H9 (cell line): Measurements from ENCODE around the gene PPT1. TPM values are rescaled to one million over a fixed set of nuclear protein-coding genes. Genes with fewer than 3 reads are reported as not detected.

Source experiments
- DNase-seq: peaks from one replicate; pipeline ENCODE4 v3.0.0-alpha.2; 2017
- H2AFZ ChIP-seq: one replicate; pipeline ENCODE4 v1.6.1; 2013; ENCODE audit warnings: mild to moderate bottlenecking, low read length, control low read depth, moderate library complexity
- H2AK5ac ChIP-seq: 2 replicates; pipeline ENCODE4 v1.6.1; 2013; ENCODE audit warnings: low read length, control low read depth, mixed read lengths; ENCODE audit not compliant: insufficient read length
- H2BK120ac ChIP-seq: one replicate; pipeline ENCODE4 v1.6.1; 2013; ENCODE audit warnings: low read depth, mild to moderate bottlenecking, low read length, control low read depth, inconsistent platforms; ENCODE audit not compliant: poor library complexity, severe bottlenecking
- H2BK12ac ChIP-seq: 2 replicates; pipeline ENCODE4 v1.6.1; 2013; ENCODE audit warnings: low read length, control low read depth, mixed read lengths, low read depth; ENCODE audit not compliant: insufficient read length
- H2BK15ac ChIP-seq: 2 replicates; pipeline ENCODE4 v1.6.1; 2013; ENCODE audit warnings: low read depth, low read length, control low read depth
- H2BK20ac ChIP-seq: one replicate; pipeline ENCODE4 v1.6.1; 2013; ENCODE audit warnings: low read depth, mild to moderate bottlenecking, low read length, control low read depth, inconsistent platforms; ENCODE audit not compliant: poor library complexity, severe bottlenecking
- H2BK5ac ChIP-seq: 2 replicates; pipeline ENCODE4 v1.6.1; 2013; ENCODE audit warnings: low read length, control low read depth, mixed read lengths; ENCODE audit not compliant: insufficient read length
- H3K14ac ChIP-seq: 2 replicates; pipeline ENCODE4 v1.6.1; 2013; ENCODE audit warnings: low read length, control low read depth; ENCODE audit not compliant: insufficient read depth
- H3K18ac ChIP-seq: 2 replicates; pipeline ENCODE4 v1.6.1; 2013; ENCODE audit warnings: low read depth, mild to moderate bottlenecking, mixed read lengths, low read length, control low read depth; ENCODE audit not compliant: insufficient read length
- H3K23ac ChIP-seq: 2 replicates; pipeline ENCODE4 v1.6.1; 2013; ENCODE audit warnings: low read length, control low read depth, mixed read lengths, low read depth; ENCODE audit not compliant: insufficient read length
- H3K23me2 ChIP-seq: 2 replicates; pipeline ENCODE4 v1.6.1; 2013; ENCODE audit warnings: low read depth, mild to moderate bottlenecking, mixed read lengths, low read length, control low read depth; ENCODE audit not compliant: insufficient read length, poor library complexity, severe bottlenecking
- H3K27ac ChIP-seq: 2 replicates; pipeline ENCODE4 v1.5.1; 2013; ENCODE audit warnings: low read length, control low read depth, mixed read lengths, low read depth; ENCODE audit not compliant: insufficient read length
- H3K27me3 ChIP-seq: 2 replicates; pipeline ENCODE4 v1.6.1; 2013; ENCODE audit warnings: low read length, control low read depth, inconsistent platforms; ENCODE audit not compliant: insufficient read depth
- H3K4ac ChIP-seq: 2 replicates; pipeline ENCODE4 v1.6.1; 2013; ENCODE audit warnings: low read depth, mild to moderate bottlenecking, control low read depth, inconsistent platforms, low read length, moderate library complexity
- H3K4me1 ChIP-seq: 2 replicates; pipeline ENCODE4 v1.6.1; 2013; ENCODE audit warnings: low read length, control low read depth, inconsistent platforms; ENCODE audit not compliant: insufficient read depth
- H3K4me2 ChIP-seq: 2 replicates; pipeline ENCODE4 v1.6.1; 2013; ENCODE audit warnings: low read length, control low read depth, mixed read lengths; ENCODE audit not compliant: insufficient read length, insufficient read depth
- H3K56ac ChIP-seq: 2 replicates; pipeline ENCODE4 v1.6.1; 2013; ENCODE audit warnings: low read depth, mild to moderate bottlenecking, mixed read lengths, low read length, control low read depth; ENCODE audit not compliant: insufficient read length
- H3K79me1 ChIP-seq: 2 replicates; pipeline ENCODE4 v1.6.1; 2013; ENCODE audit warnings: low read depth, mild to moderate bottlenecking, moderate library complexity, low read length, control low read depth, inconsistent platforms; ENCODE audit not compliant: insufficient read depth, poor library complexity, severe bottlenecking
- H3K79me2 ChIP-seq: 2 replicates; pipeline ENCODE4 v1.6.1; 2013; ENCODE audit warnings: low read length, control low read depth, inconsistent platforms; ENCODE audit not compliant: insufficient read depth
- H3K9ac ChIP-seq: 2 replicates; pipeline ENCODE4 v1.6.1; 2013; ENCODE audit warnings: low read length, control low read depth, mixed read lengths; ENCODE audit not compliant: insufficient read length; ENCODE audit errors: extremely low read depth
- H3K9me3 ChIP-seq: one replicate; pipeline ENCODE4 v1.6.1; 2013; ENCODE audit warnings: low read depth, low read length, inconsistent platforms; ENCODE audit not compliant: control insufficient read depth
- H3T11ph ChIP-seq: one replicate; pipeline ENCODE4 v1.6.1; 2013; ENCODE audit warnings: mild to moderate bottlenecking, low read length, control low read depth, inconsistent platforms
- H4K20me1 ChIP-seq: one replicate; pipeline ENCODE4 v1.6.1; 2013; ENCODE audit not compliant: control insufficient read depth, insufficient read length, insufficient read depth
- H4K5ac ChIP-seq: 2 replicates; pipeline ENCODE4 v1.6.1; 2013; ENCODE audit warnings: low read depth, mild to moderate bottlenecking, mixed read lengths, low read length, control low read depth; ENCODE audit not compliant: insufficient read length
- H4K8ac ChIP-seq: replicated peaks from 2 replicates; pipeline ENCODE4 v1.6.1; 2013; ENCODE audit warnings: low read length, control low read depth, mixed read lengths, low read depth; ENCODE audit not compliant: insufficient read length
- H4K91ac ChIP-seq: 2 replicates; pipeline ENCODE4 v1.6.1; 2013; ENCODE audit warnings: low read depth, mild to moderate bottlenecking, moderate library complexity, mixed read lengths, low read length, control low read depth; ENCODE audit not compliant: insufficient read length
- H3K27ac Mint-ChIP-seq, 3 experiments: 2 replicates in 2 of 3; 3 replicates in 1 of 3; pipeline ENCODE4 v1.8.0; 2020 to 2021; ENCODE audit warnings: mixed read lengths in 3 of 3, mild to moderate bottlenecking in 1 of 3, moderate library complexity in 1 of 3
- H3K27me3 Mint-ChIP-seq: 2 replicates; pipeline ENCODE4 v1.8.0; 2021; ENCODE audit warnings: low read depth, mild to moderate bottlenecking, moderate library complexity, mixed read lengths
- H3K36me3 Mint-ChIP-seq, 3 experiments: 2 replicates in 2 of 3; 3 replicates in 1 of 3; pipeline ENCODE4 v1.8.0; 2020 to 2021; ENCODE audit warnings: low read depth in 3 of 3, mixed read lengths in 3 of 3; ENCODE audit not compliant: insufficient read depth in 1 of 3
- H3K4me1 Mint-ChIP-seq, 2 experiments: 2 replicates each; pipeline ENCODE4 v1.8.0; 2020; ENCODE audit warnings: mixed read lengths in 2 of 2
- H3K4me3 Mint-ChIP-seq, 2 experiments: 2 replicates in 1 of 2; 3 replicates in 1 of 2; pipeline ENCODE4 v1.8.0; 2020 to 2021; ENCODE audit warnings: mild to moderate bottlenecking in 2 of 2, mixed read lengths in 2 of 2, moderate library complexity in 1 of 2
- H3K9me3 Mint-ChIP-seq, 2 experiments: 2 replicates in 1 of 2; 3 replicates in 1 of 2; pipeline ENCODE4 v1.8.0; 2020; ENCODE audit warnings: mild to moderate bottlenecking in 2 of 2, mixed read lengths in 2 of 2, moderate library complexity in 1 of 2
- WGBS: extraction: QIAGEN DNeasy Blood & Tissue Kit; methylation state at CpG from one replicate; pipeline ENCODE4 v1.1.7; 2013; ENCODE audit warnings: missing lambda C conversion rate, low lambda C conversion rate, mixed read lengths; ENCODE audit not compliant: insufficient read length; ENCODE audit errors: extremely low coverage; 5-methylcytosine and 5-hydroxymethylcytosine counted together
- total RNA-seq: library from RNA; stranded (reverse); gene quantifications from 2 replicates; pipeline ENCODE4 v1.2.1, GENCODE V29; 2021
- TF ChIP-seq, protein P1 (sequence below): fragments of 200-600 bp; sonication (generic); conservative IDR thresholded peaks from 3 replicates; pipeline ENCODE4 v1.8.0; 2021; ENCODE audit warnings: antibody characterized with exemption, mild to moderate bottlenecking

PPT1 gene
- total RNA-seq, 1 experiment from 2014 or later = 109 TPM

DNA sequence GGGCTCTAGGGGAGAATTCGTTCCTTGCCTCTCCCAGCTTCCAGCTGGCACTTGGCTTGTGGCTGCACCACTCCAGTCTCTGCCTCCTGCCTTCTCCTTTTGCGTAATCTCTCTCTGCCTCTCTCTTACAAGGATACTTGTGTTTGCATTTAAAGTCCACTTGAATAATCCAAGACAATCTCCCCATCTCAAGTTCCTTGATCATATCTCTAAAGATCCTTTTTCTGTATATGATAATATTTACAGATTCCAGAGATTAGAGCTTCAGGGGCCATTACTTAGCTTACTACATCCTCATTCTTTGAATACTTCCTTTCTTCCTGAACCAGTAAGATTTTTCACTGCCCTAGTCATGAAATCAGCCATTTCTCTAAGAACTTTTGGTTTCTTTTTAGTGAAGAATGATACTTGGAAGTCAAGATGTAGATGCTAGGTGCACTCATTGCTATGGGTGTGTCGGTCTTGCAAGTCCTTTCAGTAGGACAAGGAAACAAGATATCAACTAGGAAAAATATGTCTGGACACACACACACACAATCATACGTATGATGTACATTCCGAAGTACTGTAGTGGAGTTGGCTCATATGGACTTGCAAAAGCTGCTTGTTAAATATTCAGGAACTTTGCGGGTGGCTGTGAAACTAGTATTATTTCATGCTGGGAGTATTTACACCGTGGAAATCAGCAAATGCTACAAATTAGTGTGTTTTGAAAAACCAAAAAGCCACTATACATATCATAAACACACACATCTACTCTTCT, 43.3 kb upstream of the PPT1 start:
- no peak overlapping the region for H3K4me3 Mint-ChIP-seq
- WGBS = no CpG with 5 or more reads among the region's 7 CpGs
- Histone ChIP-seq H3K9ac (no peak overlapping the region), H3K4me2 (no peak overlapping the region), H4K5ac (no peak overlapping the region), H3K23me2 (no peaks in the 10 kb centered on the region), H3K79me2 (no peaks in the 10 kb centered on the region), H3K14ac (no peak overlapping the region), H3K4me1 (peaks cover 2% of the 10 kb centered on the region; the same call in 1 of the 2 replicates), H2BK12ac (no peak overlapping the region), H2BK20ac (no peak overlapping the region), H4K91ac (no peak overlapping the region), H3K23ac (no peak overlapping the region), H2AFZ (no peak overlapping the region), H2BK15ac (no peak overlapping the region), H3K9me3 (no peaks in the 10 kb centered on the region), H3K79me1 (no peaks in the 10 kb centered on the region), H2BK5ac (no peak overlapping the region), H3K4ac (no peak overlapping the region), H2BK120ac (no peak overlapping the region), H4K20me1 (no peaks in the 10 kb centered on the region), H2AK5ac (no peak overlapping the region), H4K8ac (no peak overlapping the region), H3K56ac (no peak overlapping the region), H3K27me3 (no peaks in the 10 kb centered on the region), H3T11ph (no peak overlapping the region), H3K27ac (no peak overlapping the region), H3K18ac (no peak overlapping the region)
- TF ChIP-seq, protein P1, sequence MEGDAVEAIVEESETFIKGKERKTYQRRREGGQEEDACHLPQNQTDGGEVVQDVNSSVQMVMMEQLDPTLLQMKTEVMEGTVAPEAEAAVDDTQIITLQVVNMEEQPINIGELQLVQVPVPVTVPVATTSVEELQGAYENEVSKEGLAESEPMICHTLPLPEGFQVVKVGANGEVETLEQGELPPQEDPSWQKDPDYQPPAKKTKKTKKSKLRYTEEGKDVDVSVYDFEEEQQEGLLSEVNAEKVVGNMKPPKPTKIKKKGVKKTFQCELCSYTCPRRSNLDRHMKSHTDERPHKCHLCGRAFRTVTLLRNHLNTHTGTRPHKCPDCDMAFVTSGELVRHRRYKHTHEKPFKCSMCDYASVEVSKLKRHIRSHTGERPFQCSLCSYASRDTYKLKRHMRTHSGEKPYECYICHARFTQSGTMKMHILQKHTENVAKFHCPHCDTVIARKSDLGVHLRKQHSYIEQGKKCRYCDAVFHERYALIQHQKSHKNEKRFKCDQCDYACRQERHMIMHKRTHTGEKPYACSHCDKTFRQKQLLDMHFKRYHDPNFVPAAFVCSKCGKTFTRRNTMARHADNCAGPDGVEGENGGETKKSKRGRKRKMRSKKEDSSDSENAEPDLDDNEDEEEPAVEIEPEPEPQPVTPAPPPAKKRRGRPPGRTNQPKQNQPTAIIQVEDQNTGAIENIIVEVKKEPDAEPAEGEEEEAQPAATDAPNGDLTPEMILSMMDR = no peak
- H3K27me3 Mint-ChIP-seq = peaks cover 15% of the 10 kb centered on the region
- no peaks in the 10 kb centered on the region for H3K9me3 Mint-ChIP-seq
- no peak for DNase-seq
- peak overlapping the region in 1 of 3 experiments; percentile 12; a peak in 1 of 7 replicates for H3K27ac Mint-ChIP-seq
- no peaks in the 10 kb centered on the region for H3K36me3 Mint-ChIP-seq
- peaks cover 12 to 18% of the 10 kb centered on the region in 2 experiments for H3K4me1 Mint-ChIP-seq
